ENCODE results near the gene PCDHGA6.
A peak's percentile ranks its signal among the peaks of the same experiment; 100 is the strongest.

DNA sequence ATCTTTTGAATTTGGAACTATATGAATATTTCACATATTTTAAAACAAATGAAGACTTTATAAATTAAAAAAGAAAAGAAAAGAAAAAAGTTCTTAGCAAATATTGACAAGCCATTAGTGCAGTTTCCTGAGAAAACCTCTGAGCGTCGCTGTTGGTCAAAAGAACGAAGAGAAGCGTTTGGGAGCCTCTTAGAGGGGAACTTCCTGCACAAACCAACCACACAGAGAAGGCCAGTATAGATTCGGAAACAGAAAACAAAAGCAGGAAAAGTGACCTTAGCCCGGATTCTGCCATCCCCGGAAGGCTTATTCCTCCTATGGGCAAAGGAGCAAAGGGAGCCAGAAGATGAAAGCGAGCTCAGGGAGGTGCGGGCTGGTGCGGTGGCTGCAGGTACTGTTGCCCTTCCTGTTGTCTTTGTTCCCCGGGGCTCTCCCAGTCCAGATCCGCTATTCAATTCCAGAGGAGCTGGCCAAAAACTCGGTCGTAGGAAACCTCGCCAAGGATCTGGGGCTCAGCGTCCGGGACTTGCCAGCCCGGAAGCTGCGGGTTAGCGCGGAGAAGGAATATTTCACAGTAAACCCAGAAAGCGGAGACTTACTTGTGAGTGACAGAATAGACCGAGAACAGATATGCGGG is 13.8 kb upstream of the PCDHGA6 start, which contains the start of gene PCDHGB2:
- TF ChIP-seq, protein P1, sequence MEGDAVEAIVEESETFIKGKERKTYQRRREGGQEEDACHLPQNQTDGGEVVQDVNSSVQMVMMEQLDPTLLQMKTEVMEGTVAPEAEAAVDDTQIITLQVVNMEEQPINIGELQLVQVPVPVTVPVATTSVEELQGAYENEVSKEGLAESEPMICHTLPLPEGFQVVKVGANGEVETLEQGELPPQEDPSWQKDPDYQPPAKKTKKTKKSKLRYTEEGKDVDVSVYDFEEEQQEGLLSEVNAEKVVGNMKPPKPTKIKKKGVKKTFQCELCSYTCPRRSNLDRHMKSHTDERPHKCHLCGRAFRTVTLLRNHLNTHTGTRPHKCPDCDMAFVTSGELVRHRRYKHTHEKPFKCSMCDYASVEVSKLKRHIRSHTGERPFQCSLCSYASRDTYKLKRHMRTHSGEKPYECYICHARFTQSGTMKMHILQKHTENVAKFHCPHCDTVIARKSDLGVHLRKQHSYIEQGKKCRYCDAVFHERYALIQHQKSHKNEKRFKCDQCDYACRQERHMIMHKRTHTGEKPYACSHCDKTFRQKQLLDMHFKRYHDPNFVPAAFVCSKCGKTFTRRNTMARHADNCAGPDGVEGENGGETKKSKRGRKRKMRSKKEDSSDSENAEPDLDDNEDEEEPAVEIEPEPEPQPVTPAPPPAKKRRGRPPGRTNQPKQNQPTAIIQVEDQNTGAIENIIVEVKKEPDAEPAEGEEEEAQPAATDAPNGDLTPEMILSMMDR (IDR thresholded peaks at IDR 0.05) = peak; percentile 43
- TF ChIP-seq EZH2 (IDR thresholded peaks at IDR 0.05; ENCODE audit: borderline replicate concordance, insufficient read depth, low read depth, low read length, poor library complexity, severe bottlenecking) = no peak

Measured in B cell (primary cell).